ENCODE data around the gene TRPC4.
"Not testable (repeated sequence)": the region's sequence is repeated elsewhere in the genome, so short reads cannot be mapped to it uniquely, and the experiment has no call there.

TRPC4 gene

DNA sequence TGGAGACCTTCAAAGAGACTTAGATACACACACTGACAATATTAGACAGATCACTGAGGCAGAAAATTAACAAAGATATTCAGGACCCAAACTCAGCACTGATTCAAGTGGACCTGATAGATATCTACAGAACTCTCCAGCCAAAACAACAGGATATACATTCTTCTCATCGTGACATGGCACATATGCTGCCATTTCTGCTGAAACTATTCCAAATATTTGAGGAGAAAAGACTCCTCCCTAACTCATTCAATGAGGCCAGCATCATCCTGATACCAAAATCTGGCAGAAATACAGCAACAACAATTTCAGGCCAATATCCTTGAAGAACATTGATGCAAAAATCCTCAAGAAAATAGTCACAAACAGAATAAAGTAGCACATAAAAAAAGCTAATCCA lies 53.3 kb downstream of the TRPC4 start:
- no peak for DNase-seq

DNA sequence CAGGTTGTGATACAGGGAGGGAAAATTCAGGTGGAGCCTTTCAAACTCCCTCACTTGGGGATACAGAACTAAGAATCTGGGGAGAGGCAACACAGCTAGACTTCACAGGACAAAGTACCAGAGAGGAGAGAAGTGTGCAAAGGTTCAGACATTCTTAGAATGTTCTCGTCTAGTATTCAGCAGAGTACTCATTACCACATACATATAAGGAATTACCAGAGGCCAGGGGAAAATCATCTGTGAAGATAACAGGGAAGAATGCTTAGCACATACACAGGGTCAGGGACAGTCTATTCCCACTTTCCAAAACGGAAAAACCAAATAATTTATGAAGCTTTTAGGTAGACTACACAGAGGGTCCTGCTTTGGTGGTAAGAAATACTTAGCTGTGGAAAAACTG lies 58.1 kb downstream of the TRPC4 start:
- DNase-seq = no peak

DNA sequence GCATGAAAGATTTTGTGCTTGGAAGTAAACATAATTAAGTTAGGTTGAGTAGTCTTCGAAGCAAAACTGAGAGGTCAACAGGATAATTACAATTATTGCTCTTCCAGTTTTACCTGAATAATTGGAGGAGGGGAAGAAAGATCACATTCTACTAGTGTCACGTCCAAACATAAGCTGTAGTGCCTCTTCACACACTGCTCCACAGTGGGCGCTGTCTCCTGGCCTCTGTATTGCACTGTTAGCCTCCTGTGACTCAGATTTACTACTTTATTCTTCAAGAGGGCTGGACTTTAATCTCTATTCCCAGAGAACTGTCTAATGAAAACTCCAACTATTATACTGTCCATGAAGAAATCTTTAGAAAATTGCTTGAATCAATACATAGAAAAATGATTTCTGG lies 62.9 kb downstream of the TRPC4 start:
- no peak for DNase-seq

DNA sequence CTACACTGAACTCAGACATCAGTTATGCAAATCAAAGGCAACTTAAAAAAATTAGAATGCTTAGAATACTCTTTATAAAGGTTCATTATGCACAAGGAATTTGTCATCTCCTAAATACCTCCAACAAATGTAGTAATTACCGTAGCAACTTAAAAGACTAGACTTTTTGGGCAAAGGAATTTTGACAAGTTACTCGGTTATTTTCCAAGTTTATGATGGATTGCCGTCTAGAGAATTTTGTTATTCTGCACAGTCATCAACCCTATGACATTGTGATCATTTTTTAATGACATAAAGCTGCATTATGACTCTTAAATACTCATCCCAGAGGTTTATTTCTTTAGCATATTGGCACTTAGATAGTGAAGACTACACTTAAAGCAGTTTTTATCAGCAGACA lies 71.9 kb downstream of the TRPC4 start:
- no peak for DNase-seq

DNA sequence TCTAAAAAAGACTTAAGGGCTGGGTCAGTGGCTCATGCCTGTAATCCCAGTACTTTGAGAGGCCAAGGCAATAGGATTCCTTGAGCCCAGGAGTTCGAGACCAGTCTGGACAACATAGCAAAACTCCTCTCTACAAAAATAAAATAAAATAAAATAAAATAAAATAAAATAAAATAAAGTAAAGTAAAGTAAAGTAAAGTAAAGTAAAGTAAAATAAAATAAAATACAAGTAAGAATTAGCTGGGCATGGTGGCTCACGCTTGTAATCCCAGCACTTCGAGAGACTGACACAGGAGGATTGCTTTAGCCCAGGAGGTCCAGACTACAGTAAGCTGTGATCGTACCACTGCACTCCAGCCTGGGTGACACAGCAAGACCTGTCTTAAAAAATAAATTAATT lies 72.8 kb downstream of the TRPC4 start:
- DNase-seq = not testable (repeated sequence)

DNA sequence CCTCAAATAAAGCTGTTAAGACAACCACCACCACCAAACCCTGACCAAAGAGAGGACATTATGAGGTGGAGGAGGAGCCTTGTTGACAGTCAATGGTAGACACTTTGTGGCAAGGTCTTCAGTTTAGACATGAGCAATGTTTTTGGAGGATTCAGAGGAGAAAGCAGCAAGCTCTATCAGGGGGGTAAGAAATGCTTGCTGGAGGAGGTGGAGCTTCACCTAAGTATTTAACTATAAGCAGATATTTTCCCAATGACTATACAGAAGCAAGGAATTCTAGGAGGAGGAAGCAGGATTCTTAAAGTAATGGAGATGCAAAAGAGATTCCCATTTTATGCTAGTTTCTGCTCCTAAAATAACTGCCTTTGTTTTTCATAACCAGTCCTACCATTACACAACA lies 74.2 kb downstream of the TRPC4 start:
- no peak for DNase-seq

DNA sequence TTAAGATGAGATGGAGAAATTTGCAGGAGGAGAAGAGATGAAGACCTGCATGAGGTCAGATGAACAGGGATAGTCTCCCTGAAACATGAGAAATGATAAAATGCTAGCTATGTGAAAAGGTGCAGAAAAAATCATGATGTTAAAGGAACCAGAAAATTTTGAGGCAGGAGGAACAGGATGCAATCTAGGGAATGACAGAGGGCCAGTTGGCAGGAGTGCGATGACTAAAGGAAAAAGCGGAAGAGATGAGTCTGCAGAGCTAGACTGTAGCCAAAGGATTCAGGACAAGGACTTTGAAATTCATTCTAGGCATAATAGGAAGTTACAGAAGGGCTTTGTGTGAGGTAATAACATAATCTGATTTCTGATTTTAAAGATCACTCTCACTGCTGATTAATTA lies 77.9 kb downstream of the TRPC4 start:
- no peak for DNase-seq

DNA sequence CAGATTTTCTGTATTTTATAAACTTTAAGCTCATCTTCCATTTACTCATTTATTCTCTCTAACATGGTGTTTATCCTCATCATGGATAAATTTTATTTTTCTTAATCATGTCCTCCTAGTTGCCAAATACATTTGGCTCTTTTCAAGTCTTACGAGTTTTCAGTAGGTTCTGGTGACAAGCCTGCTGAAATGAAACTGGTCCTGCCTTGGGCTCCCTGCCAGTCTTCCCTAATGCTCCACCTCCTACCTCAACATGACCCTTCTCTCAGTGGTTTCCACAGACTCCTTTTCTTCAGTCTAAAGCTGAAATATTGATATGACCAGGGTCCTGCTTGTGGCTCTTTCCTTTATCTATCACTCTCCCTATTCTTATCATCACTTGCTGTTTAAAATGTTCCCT lies 81.2 kb downstream of the TRPC4 start:
- no peak for DNase-seq

DNA sequence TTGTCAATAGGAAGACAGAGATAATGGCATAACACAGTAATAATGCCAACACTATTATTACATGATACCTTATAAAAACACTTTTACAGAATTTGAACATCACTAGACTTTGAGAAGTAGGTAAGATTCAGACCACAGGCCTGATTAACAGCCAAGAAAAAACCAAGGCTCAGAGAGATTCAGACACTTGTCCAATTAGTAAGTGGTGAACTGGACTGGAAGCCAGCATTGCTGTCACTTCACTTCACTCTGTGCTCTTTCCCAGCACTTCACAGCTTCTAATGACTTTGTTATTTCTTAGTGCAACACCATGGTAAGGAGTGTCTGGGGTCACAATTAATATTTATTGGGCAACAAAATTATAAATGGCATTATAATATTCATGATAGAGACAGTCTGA lies 91.9 kb downstream of the TRPC4 start:
- DNase-seq = no peak

DNA sequence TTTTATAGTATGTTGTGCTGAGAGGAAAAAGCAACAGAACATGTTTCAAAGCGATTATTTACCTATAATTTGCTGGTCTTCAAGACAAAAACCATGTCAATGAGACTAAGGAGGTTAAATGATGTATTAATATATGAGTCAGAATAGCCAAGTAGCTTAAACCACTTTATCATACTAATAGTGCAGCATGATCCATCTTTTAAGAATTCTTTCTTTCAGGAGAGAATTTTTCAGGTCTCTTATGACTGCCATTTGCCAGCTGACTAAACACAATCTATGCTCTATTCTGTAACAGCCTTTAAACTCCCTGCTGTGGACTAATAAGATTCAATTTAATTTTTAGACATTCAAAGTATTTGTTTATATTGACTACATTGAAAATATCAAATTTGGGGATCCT lies 93.7 kb downstream of the TRPC4 start:
- DNase-seq = no peak

DNA sequence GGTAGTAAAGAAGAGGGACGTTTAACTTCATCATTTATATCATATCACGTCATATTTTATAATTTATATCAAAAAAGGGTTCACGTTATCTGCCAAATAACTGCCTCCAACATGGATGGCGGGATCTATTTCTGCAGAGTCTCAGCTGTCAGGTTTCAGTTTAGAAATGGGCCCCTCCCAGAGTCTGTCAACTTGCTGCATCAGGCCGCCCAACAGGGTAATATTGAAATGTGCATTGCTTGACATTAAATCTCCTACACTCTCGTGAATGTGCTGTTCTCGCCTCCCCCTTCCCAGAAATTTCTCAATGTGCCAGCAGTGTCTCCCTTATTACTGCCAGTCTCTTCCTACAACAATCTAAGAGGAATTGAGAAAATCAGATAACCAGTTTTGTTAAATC lies 96.9 kb downstream of the TRPC4 start:
- no peak for DNase-seq

DNA sequence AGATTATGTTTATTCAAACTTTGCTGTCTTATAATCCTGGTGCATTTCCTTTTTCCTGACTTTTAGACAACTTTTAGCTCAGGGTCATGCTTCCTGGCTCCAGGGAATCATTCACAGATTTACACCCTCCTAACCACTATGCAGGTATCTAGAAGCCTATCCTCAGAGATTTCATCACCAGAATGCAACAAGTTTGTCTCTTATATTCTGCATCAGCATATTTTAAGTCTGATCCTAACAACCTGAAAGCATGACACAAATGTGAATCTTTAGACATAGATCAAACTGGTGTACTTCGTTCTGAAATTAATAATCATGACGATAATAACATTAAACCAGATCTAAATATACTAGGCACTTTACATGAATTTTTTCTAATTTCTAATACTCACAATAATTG lies 100.0 kb downstream of the TRPC4 start:
- no peak for DNase-seq

DNA sequence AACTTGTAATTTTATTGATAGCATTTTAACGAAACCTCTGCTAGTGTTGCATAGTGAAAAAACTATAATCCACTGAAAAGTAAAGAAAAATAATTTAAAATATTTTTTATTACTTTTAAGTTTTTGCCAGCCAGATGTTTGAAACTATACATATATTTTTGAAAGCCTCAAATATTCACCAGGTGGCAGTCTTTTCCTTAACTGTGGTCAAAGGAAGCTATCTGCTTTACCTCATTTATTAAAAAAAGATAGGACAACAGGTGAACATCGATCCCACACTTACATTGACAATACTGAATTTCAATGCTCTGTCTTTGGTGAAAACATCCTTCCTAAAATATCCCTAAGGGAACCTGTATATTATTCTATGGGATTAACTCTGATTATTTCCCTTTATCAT lies 100.5 kb downstream of the TRPC4 start:
- peak; percentile 8 for DNase-seq

DNA sequence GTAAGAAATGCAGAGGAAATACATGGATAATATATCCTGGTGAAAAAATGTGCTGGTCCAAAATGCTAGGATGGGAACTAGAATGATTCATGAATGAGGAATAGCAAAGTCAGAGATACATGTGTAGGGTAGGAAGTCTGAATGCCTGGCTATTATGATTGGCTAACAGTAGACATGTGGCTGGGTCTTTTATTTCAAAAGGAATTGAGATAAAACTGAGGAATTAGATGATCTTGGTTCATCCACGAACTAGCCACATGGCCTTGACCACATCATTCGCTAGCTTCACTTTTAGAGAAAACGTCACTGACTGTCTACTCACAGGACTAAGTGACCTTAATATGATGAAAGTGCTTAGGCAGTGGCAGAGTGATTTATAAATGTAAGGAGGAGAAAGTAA lies 103.1 kb downstream of the TRPC4 start:
- no peak for DNase-seq

DNA sequence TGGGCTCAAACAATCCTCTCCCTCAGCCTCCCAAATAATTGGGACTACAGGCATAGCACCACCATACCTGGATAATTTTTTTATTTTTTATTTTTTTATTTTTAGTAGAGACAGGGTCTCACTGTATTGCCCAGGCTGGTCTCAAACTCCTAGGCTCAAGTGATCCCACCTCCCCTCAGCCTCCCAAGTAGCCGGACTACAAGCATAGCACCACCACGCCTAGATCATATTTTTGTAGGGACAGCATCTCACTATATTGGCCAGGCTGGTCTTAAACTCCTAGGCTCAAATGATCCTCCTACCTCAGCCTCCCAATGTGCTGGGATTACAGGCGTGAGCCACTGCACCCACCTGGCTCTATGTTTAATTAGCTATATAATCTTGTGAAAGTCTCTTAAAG lies 114.2 kb downstream of the TRPC4 start:
- no peak for DNase-seq

DNA sequence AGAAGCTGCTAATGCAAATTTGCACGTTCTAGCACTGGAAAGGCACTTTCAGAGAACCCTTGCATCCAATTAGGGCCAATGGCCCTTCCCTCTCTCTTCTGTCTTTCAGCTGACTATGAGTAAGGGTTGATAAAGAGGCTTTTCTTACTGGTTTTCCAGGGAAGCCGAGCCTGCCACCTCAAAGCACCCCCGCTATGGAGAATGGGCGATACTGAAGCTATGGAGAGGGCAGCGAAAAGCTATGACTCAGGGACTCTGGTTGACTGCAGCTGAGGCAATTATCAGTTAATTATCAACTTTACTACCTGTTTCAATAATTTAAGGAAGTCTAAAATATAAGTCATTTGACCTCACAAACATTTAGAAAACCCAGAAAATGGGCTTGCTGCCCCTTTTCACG lies 115.8 kb downstream of the TRPC4 start:
- DNase-seq = no peak

DNA sequence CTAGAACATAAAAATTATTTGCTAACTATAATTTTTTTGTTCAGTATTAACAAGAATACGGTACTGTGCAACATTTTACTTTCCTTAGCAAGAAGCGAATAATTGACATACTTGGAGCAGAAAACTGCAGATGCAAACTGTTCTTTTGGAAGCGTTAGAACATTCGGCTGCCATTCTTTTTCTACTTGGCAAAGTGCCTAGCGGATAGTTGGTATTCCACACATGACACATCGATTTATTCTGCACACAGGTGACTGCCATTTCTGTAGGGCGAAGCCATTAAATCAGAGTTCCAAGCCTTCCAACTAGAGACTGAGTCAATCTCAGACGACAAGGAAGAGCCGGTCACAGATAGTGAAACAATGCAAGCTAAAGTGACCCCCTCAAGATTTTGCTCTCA lies 117.4 kb downstream of the TRPC4 start:
- no peak for DNase-seq

DNA sequence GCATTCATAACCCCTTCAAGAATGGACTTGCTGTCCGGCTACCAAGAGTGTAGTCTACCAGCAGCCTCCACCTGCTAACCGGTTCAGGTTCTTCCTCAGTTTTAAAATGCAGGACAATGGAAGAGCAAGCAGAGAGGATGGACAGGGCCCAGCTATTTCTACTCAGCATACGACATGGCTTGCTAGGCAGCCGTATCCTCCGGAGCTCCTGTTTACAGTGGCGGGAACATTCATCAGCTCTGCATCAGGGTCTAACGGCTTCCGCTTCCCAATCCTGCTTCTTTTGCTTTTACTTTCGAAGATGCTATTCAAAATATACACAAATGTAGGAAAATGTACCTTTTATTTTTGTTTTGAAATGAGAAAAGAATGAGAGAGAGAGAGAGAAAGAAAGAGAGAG lies 118.5 kb downstream of the TRPC4 start:
- DNase-seq = no peak

DNA sequence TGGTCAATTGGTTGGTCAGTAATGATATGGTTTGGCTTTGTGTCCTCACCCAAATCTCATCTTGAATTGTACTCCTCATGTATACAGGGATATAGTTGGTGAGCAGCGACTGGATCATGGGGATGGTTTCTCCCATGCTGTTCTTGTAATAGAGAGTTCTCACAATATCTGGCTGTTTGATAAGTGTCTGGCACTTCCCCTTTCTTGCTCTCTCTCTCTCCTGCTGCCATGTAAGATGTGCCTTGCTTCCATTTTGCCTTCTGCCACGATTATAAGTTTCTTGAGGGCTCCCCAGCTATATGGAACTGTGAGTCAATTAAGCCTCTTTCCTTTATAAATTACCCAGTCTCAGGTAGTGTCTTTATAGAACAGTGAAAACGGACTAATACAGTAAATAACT lies 120.7 kb downstream of the TRPC4 start:
- no peak for DNase-seq

DNA sequence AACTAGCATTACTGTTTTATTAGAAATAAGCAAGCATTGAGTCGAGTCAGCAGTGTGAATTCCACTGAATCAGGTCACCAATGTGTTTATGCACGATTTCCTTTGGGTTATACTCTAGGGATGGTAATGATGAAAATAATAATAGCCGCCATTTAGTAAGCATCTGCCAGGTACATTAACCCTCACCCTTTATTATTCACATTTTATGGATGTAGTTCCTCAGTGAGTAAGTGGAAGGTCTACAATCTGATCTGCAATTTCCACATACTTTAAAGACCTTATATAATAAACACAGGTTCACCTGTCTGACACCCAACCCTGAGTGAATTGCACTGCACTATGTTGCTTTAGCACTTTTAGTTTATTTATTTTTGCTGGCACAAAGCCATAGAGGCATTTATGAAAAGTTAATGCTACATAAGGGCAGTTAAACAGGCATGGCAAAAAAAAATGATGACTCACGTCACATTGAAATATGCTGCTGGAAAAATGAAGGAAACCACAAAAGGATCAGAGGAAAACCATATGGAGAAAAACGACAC lies 122.4 kb downstream of the TRPC4 start:
- no peak for DNase-seq

DNA sequence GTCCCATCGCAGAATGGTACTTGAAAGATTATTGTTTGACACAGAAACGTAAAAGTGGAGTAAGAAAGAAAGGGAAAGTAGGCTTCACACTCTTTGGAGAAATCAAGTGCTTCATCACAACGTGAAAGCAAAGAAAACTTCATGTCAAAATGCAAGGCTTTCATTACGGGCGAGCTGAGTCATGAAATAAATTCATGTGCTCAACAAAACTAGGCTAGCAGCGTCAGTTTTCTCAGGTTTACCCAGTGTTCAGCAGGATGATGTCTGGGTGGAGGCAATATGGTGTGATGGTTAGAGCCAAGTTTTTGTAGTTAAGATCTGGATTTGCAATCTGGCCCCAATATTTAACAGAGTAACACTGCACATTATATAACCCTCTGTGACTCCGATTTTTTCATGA lies 128.0 kb downstream of the TRPC4 start:
- no peak for DNase-seq

DNA sequence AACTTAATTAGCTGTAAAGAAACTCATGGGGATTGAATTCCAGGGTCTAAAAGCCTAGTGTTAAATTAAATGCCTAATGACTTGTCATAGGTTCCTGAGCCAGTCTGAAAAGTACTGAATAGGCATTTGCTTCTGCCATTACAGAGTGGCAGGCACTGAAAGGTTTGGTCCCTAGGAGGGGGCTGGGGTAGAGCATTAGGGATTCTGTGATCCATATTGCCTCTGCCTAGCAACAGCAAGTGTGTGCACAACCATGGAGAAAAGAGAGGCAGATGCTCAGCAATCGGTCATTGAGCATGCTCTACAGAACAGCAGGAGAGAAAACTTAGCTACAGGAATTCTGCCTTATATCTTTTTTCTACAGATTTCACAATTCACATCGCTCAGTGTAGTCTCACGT lies 133.5 kb downstream of the TRPC4 start:
- DNase-seq = no peak

DNA sequence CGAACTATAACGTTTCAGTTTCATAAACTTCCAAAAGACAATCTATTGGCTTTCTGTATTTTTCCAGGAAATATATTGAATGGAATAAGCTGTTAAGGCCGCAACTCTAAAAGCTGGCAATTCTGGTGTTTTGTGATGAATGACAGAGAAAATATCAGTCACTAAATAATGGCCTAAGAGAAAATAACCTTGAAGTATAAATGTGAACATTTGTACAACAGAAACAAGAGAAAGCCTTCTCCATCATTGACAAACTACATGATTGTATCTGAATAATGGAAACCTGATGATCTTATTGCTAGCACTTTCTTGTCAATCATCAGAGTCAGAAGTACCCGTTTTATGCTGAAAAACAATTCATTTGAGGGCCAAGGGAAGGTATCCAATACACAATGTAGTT lies 134.3 kb downstream of the TRPC4 start:
- no peak for DNase-seq

DNA sequence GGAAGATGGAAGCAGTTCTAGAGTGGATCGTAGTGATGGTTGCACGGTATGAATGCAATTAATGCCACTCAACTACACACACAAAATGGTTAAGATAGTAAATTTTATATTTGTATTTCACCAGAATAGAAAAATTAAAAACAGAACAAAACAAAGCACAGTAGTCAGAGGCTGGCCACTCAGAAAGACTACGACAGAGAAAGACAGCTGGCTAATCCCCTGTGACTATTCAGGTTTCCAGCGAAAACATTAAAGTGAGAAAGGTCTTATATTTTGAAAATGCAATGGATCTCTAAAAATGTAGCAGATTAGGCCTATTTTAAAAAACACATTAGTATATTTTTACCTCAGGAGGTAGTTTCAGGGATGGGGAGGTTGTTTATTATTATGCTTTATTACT lies 139.7 kb downstream of the TRPC4 start:
- no peak for DNase-seq

DNA sequence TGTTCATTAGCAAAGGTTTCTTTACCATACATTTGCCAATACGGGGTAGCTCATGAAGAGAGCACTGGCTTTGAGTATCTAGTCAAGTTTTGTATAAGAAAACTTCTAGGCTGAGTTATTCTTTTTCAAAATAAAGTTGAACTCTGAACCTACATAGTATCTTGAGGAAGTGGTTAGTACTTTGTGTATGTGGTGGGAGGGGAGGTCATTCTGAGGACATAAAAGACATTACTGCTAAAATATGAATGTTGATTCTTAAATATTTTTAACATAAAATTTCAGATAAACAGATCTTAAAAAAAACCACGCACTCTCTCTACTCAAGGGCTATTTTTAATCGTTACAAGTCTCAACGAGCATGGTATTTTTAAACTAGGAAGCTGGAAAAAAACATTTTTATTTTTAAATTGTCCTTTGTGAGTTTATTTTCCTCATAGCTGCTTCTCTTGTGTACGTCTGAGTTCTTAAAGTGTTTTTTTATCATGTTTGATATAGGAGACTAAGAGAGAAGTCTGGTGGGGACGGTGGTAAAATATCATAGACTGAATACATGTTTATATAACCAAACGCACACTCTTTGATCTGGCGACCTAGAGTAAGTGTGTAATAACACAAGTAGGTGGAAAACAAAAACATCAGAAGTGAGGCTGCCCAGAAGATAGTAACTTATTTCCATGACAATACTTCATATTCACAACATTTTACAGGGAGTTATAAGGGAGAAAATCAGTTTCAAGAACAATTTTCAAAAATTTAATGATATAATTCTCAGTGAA lies 153.0 kb downstream of the TRPC4 start:
- DNase-seq = no peak
